K562 (cell line): ENCODE data around the gene SCG3. TPM values are rescaled to one million over a fixed set of nuclear protein-coding genes. Genes with fewer than 3 reads are reported as not detected.

ENCODE experiments used
- ARID1B ChIP-seq: fragments of 450-650 bp; IDR thresholded peaks from 2 replicates; pipeline ENCODE4 v1.6.1; 2016; ENCODE audit warnings: antibody characterized with exemption, mild to moderate bottlenecking, inconsistent platforms
- ATF4 ChIP-seq: fragments of 450-650 bp; formaldehyde crosslinking; IDR thresholded peaks from 2 replicates; pipeline ENCODE4 v1.4.0; 2022; ENCODE audit warnings: mild to moderate bottlenecking, moderate library complexity
- FOS ChIP-seq: IDR thresholded peaks from 3 replicates; pipeline ENCODE4 v1.6.1; 2011; ENCODE audit not compliant: insufficient read length; ENCODE audit errors: extremely low read depth
- HSF4 ChIP-seq: fragments of 250-450 bp; sonication (Bioruptor Pico); IDR thresholded peaks from 2 replicates; pipeline ENCODE4 v2.1.2; 2022; ENCODE audit warnings: mild to moderate bottlenecking, moderate library complexity, borderline replicate concordance
- KLF6 ChIP-seq: fragments of 250-450 bp; sonication (Bioruptor Pico); IDR thresholded peaks from 2 replicates; pipeline ENCODE4 v1.4.0; 2020; ENCODE audit warnings: mild to moderate bottlenecking, moderate library complexity, borderline replicate concordance
- MAFG ChIP-seq: fragments of 450-650 bp; conservative IDR thresholded peaks from 2 replicates; pipeline ENCODE4 v1.6.1; 2016; ENCODE audit warnings: missing genetic modification characterization, missing compliant biosample characterization
- PHF21A ChIP-seq: fragments of 450-650 bp; IDR thresholded peaks from 2 replicates; pipeline ENCODE4 v1.6.1; 2017; ENCODE audit warnings: low read depth, borderline replicate concordance
- PKNOX1 ChIP-seq: fragments of 450-650 bp; IDR thresholded peaks from 2 replicates; pipeline ENCODE4 v1.6.1; 2016
- PYGO2 ChIP-seq: fragments of 450-650 bp; IDR thresholded peaks from 2 replicates; pipeline ENCODE4 v1.6.1; 2016; ENCODE audit warnings: mild to moderate bottlenecking, missing genetic modification characterization, moderate library complexity, missing compliant biosample characterization
- RB1 ChIP-seq: fragments of 450-650 bp; IDR thresholded peaks from 2 replicates; pipeline ENCODE4 v1.6.1; 2017; ENCODE audit warnings: low read depth, mild to moderate bottlenecking
- TRIM24 ChIP-seq, 2 experiments: fragments of 450-650 bp; IDR thresholded peaks; 2 replicates each; pipeline ENCODE4 v1.6.1; 2016
- TSHZ1 ChIP-seq: fragments of 250-450 bp; sonication (Bioruptor Pico); IDR thresholded peaks from 2 replicates; pipeline ENCODE4 v1.4.0; 2020; ENCODE audit warnings: mild to moderate bottlenecking, moderate library complexity
- VEZF1 ChIP-seq: fragments of 200-800 bp; sonication (Bioruptor generic); IDR thresholded peaks from 2 replicates; pipeline ENCODE4 v1.6.1; 2017; ENCODE audit warnings: missing genetic modification characterization, missing compliant biosample characterization
- ZC3H8 ChIP-seq: fragments of 450-650 bp; IDR thresholded peaks from 2 replicates; pipeline ENCODE4 v1.6.1; 2017
- ZNF639 ChIP-seq, 2 experiments: fragments of 200-800 bp in 1 of 2; sonication (Bioruptor generic) in 1 of 2; sonication (generic) in 1 of 2; formaldehyde crosslinking in 1 of 2; IDR thresholded peaks in 1 of 2; conservative IDR thresholded peaks in 1 of 2; 2 replicates each; pipeline versions ENCODE4 v1.5.0 to v1.6.1; 2016 to 2020; ENCODE audit warnings: missing compliant biosample characterization in 1 of 2, missing genetic modification characterization in 1 of 2, missing genetic modification reagents in 1 of 2
- ZNF696 ChIP-seq: fragments of 250-450 bp; sonication (Bioruptor Pico); conservative IDR thresholded peaks from 2 replicates; pipeline ENCODE4 v1.4.0; 2020; ENCODE audit warnings: mild to moderate bottlenecking, moderate library complexity
- polyA plus RNA-seq, 8 experiments: library from polyadenylated mRNA; depleted of rRNA in 4 of 8; stranded (reverse) in 5 of 8; unstranded in 3 of 8; fragments of >200 nt; fragmentation: Nextera tagmentation in 2 of 8; fragmentation: Illumina TruSeq in 1 of 8; extraction: Ambion mirVana in 2 of 8; extraction: Trizol in 1 of 8; gene quantifications; 2 replicates each; pipeline versions ENCODE4 v1.2.1 to v1.2.3, GENCODE V29; 2011 to 2014; ENCODE audit warnings: inconsistent platforms in 1 of 8, missing spikeins in 1 of 8
- total RNA-seq, 7 experiments: library from RNA; depleted of rRNA in 6 of 7; stranded (reverse); fragments of >200 nt in 6 of 7; fragmentation: Illumina TruSeq in 2 of 7; extraction: Trizol in 2 of 7; gene quantifications; 2 replicates each; pipeline versions ENCODE4 v1.2.1 to v1.2.3, GENCODE V29; 2011 to 2021; ENCODE audit warnings: low replicate concordance in 1 of 7

The SCG3 gene
- total and polyA plus RNA-seq, 9 of the 15 experiments (the other 6 are each of a cell fraction or from before 2014, with no cell fraction given), result 13.0 to 43.8 (median 21.0) TPM

GRCh38 chr15:51634591-51635198, 46.6 kb upstream of the SCG3 start (continued):
- TF ChIP-seq ZNF639 (CRISPR knock-in tag; conservative IDR thresholded peaks at IDR 0.05 in 1 of 2, IDR thresholded peaks at IDR 0.05 in 1 of 2) (peak in 1 of 2 experiments; percentile 88; a peak in 2 of 4 replicates), TSHZ1 (CRISPR knock-in tag) (peak; percentile 82), ATF4 (CRISPR knock-in tag) (peak; percentile 49; the same call in 1 of the 2 replicates), RB1 (no peak), PHF21A (no peak), MAFG (peak; percentile 37), ARID1B (no peak; the same call in 1 of the 2 replicates), PKNOX1 (peak; percentile 34), ZC3H8 (no peak), ZNF696 (CRISPR knock-in tag) (no peak), KLF6 (peak; percentile 90), PYGO2 (tag) (peak; percentile 94), HSF4 (CRISPR knock-in tag) (peak; percentile 87; the same call in 1 of the 2 replicates), VEZF1 (CRISPR knock-in tag) (peak; percentile 40; the same call in 1 of the 2 replicates), TRIM24 (IDR thresholded peaks at IDR 0.05) (0 out of 4 replicates have a peak, but pooled peaks of 1 of the 2 experiments have one; percentile 21), FOS (no peak)
